A549 (cell line): ENCODE data around the gene SYCE3. TPM values are rescaled to one million over a fixed set of nuclear protein-coding genes. Genes with fewer than 3 reads are reported as not detected.
A peak's percentile ranks its signal among the peaks of the same experiment; 100 is the strongest.

Source experiments
- ATAC-seq, 2 experiments: fragments of 200-7000 bp in 1 of 2; fragments of >200 bp in 1 of 2; cut with Nextera tagmentation in 1 of 2; cut with Tn5 transposase in 1 of 2; 3 replicates each; pipeline versions ENCODE4 v1.8.0 to v1.9.1; 2018 to 2020; ENCODE audit warnings: mild to moderate bottlenecking in 1 of 2, moderate library complexity in 1 of 2
- CTCF ChIA-PET: fragments of 300-600 bp; sonication (Branson Sonifier 250); formaldehyde crosslinking; extraction: SDS; loops from one replicate; lab custom pipeline; 2021; ENCODE audit warnings: antibody characterized with exemption, inconsistent platforms; lab: Yijun Ruan, JAX
- POLR2A ChIA-PET: fragments of 350-600 bp; formaldehyde crosslinking; extraction: SDS; loops from one replicate; lab custom pipeline; 2021; ENCODE audit warnings: antibody characterized with exemption, inconsistent platforms; lab: Yijun Ruan, JAX
- DNase-seq, 2 experiments: peaks; one replicate each; pipeline versions ENCODE4 v3.0.0 to v3.0.0-alpha.2; 2011 to 2016; ENCODE audit warnings: low read depth in 1 of 2, low spot score in 1 of 2
- FAIRE-seq: peaks from 2 replicates; lab custom pipeline; 2011; peaks lifted over from hg19 to GRCh38; lab: Jason Lieb, UNC
- H3K27ac ChIP-seq, 2 experiments: fragments of >200 bp; sonication (Bioruptor Twin); formaldehyde crosslinking; 3 replicates each; pipeline ENCODE4 v1.5.1; 2016 to 2017
- H3K4me1 ChIP-seq: fragments of >200 bp; sonication (Bioruptor Twin); formaldehyde crosslinking; 3 replicates; pipeline ENCODE4 v1.6.1; 2016
- H3K4me2 ChIP-seq: fragments of >200 bp; sonication (Bioruptor Twin); formaldehyde crosslinking; 3 replicates; pipeline ENCODE4 v1.6.1; 2016
- H3K4me3 ChIP-seq: fragments of >200 bp; sonication (Bioruptor Twin); formaldehyde crosslinking; 3 replicates; pipeline ENCODE4 v1.5.1; 2016
- H3K9me3 ChIP-seq: fragments of >200 bp; sonication (Bioruptor Twin); formaldehyde crosslinking; 3 replicates; pipeline ENCODE4 v1.6.1; 2016
- BHLHE40 ChIP-seq: IDR thresholded peaks from 2 replicates; pipeline ENCODE4 v1.6.1; 2012; ENCODE audit warnings: low read depth, low read length, inconsistent platforms
- CBX8 ChIP-seq: fragments of 200-600 bp; sonication (generic); IDR thresholded peaks from 2 replicates; pipeline ENCODE4 v1.6.1; 2016
- CEBPB ChIP-seq, 2 experiments: fragments of >200 bp in 1 of 2; sonication (Bioruptor Twin) in 1 of 2; formaldehyde crosslinking in 1 of 2; IDR thresholded peaks; 2 replicates each; pipeline ENCODE4 v1.6.1; 2012 to 2016
- EHMT2 ChIP-seq: fragments of 200-600 bp; sonication (generic); IDR thresholded peaks from 2 replicates; pipeline ENCODE4 v1.6.1; 2016; ENCODE audit warnings: antibody characterized with exemption, low read depth, mild to moderate bottlenecking, moderate library complexity
- FOSB ChIP-seq: fragments of 250-450 bp; sonication (Bioruptor Pico); IDR thresholded peaks from 2 replicates; pipeline ENCODE4 v1.5.0; 2020; ENCODE audit warnings: mild to moderate bottlenecking, moderate library complexity
- HEYL ChIP-seq: fragments of 250-450 bp; sonication (Bioruptor Pico); IDR thresholded peaks from 2 replicates; pipeline ENCODE4 v1.8.0; 2021; ENCODE audit warnings: mild to moderate bottlenecking, moderate library complexity
- HOXA7 ChIP-seq: fragments of 250-450 bp; sonication (Bioruptor Pico); IDR thresholded peaks from 2 replicates; pipeline ENCODE4 v1.5.0; 2020; ENCODE audit warnings: mild to moderate bottlenecking, moderate library complexity
- HOXB13 ChIP-seq: fragments of 250-450 bp; sonication (Bioruptor Pico); IDR thresholded peaks from 2 replicates; pipeline ENCODE4 v1.5.0; 2020; ENCODE audit warnings: low read depth, mild to moderate bottlenecking, moderate library complexity
- MAFK ChIP-seq: fragments of 450-650 bp; IDR thresholded peaks from 2 replicates; pipeline ENCODE4 v1.6.1; 2014; ENCODE audit not compliant: partially characterized antibody
- MAZ ChIP-seq: fragments of 150-350 bp; IDR thresholded peaks from 2 replicates; pipeline ENCODE4 v1.6.1; 2014; ENCODE audit warnings: antibody characterized with exemption, low read depth, low read length, borderline replicate concordance
- MYC ChIP-seq: IDR thresholded peaks from 2 replicates; pipeline ENCODE4 v1.6.1; 2012; ENCODE audit warnings: mild to moderate bottlenecking, inconsistent platforms, low read length, improper control_type of control experiment, borderline replicate concordance
- NFE2L2 ChIP-seq: fragments of 150-350 bp; conservative IDR thresholded peaks from 2 replicates; pipeline ENCODE4 v1.6.1; 2014; ENCODE audit warnings: low read length
- NPAS2 ChIP-seq: fragments of 250-450 bp; sonication (Bioruptor Pico); IDR thresholded peaks from 2 replicates; pipeline ENCODE4 v1.8.0; 2022; ENCODE audit warnings: mild to moderate bottlenecking, moderate library complexity, borderline replicate concordance
- NR3C1 ChIP-seq: fragments of >200 bp; sonication (Bioruptor Twin); formaldehyde crosslinking; IDR thresholded peaks from 3 replicates; pipeline ENCODE4 v1.6.1; 2017
- POLR2A ChIP-seq: IDR thresholded peaks from 2 replicates; pipeline ENCODE4 v1.6.1; 2012; ENCODE audit warnings: mild to moderate bottlenecking, low read length
- POLR2AphosphoS2 ChIP-seq: conservative IDR thresholded peaks from 2 replicates; pipeline ENCODE4 v1.6.1; 2012; ENCODE audit warnings: low read length, improper control_type of control experiment, inconsistent platforms
- RCOR1 ChIP-seq: fragments of 150-350 bp; IDR thresholded peaks from 2 replicates; pipeline ENCODE4 v1.6.1; 2014; ENCODE audit warnings: antibody characterized with exemption, low read length, low read depth
- RFX5 ChIP-seq: fragments of 450-650 bp; IDR thresholded peaks from 2 replicates; pipeline ENCODE4 v1.7.1; 2014; ENCODE audit warnings: antibody characterized with exemption, mild to moderate bottlenecking, moderate library complexity
- ZC3H11A ChIP-seq: fragments of 450-650 bp; IDR thresholded peaks from 2 replicates; pipeline ENCODE4 v1.6.1; 2014; ENCODE audit warnings: antibody characterized with exemption, mild to moderate bottlenecking
- ZNF302 ChIP-seq: fragments of 250-450 bp; sonication (Bioruptor Pico); IDR thresholded peaks from 2 replicates; pipeline ENCODE4 v1.9.0; 2021; ENCODE audit warnings: inconsistent platforms, mild to moderate bottlenecking, moderate library complexity
- ZSCAN20 ChIP-seq: fragments of 250-450 bp; sonication (Bioruptor Pico); IDR thresholded peaks from 2 replicates; pipeline ENCODE4 v1.8.0; 2022; ENCODE audit warnings: mild to moderate bottlenecking, moderate library complexity
- WGBS: methylation state at CpG from one replicate; pipeline ENCODE4 v1.1.6; 2017; ENCODE audit errors: missing lambda C conversion rate; 5-methylcytosine and 5-hydroxymethylcytosine counted together
- polyA plus RNA-seq, 4 experiments: library from polyadenylated mRNA; depleted of rRNA in 3 of 4; stranded (reverse); fragments of >200 nt; fragmentation: RNase III in 1 of 4; extraction: RNeasy Plus Mini Kit Qiagen cat#74134 plus additional on column Dnase treatment in 1 of 4; gene quantifications; 2 replicates in 3 of 4; 3 replicates in 1 of 4; pipeline ENCODE4 v1.2.3, GENCODE V29; 2011 to 2017
- TF ChIP-seq, protein P1 (sequence below): IDR thresholded peaks from 2 replicates; pipeline ENCODE4 v1.6.1; 2012
- TF ChIP-seq, protein P2 (sequence below): fragments of 150-350 bp; IDR thresholded peaks from 2 replicates; pipeline ENCODE4 v1.6.1; 2014; ENCODE audit warnings: low read depth, mild to moderate bottlenecking, low read length
- TF ChIP-seq, protein P3 (sequence below): fragments of >200 bp; sonication (Bioruptor Twin); formaldehyde crosslinking; IDR thresholded peaks from 3 replicates; pipeline ENCODE4 v1.5.1; 2016

SYCE3 gene
- polyA plus RNA-seq, 2 of the 4 experiments (the other 2 are of a cell fraction): 0.45 to 0.59 TPM

DNA sequence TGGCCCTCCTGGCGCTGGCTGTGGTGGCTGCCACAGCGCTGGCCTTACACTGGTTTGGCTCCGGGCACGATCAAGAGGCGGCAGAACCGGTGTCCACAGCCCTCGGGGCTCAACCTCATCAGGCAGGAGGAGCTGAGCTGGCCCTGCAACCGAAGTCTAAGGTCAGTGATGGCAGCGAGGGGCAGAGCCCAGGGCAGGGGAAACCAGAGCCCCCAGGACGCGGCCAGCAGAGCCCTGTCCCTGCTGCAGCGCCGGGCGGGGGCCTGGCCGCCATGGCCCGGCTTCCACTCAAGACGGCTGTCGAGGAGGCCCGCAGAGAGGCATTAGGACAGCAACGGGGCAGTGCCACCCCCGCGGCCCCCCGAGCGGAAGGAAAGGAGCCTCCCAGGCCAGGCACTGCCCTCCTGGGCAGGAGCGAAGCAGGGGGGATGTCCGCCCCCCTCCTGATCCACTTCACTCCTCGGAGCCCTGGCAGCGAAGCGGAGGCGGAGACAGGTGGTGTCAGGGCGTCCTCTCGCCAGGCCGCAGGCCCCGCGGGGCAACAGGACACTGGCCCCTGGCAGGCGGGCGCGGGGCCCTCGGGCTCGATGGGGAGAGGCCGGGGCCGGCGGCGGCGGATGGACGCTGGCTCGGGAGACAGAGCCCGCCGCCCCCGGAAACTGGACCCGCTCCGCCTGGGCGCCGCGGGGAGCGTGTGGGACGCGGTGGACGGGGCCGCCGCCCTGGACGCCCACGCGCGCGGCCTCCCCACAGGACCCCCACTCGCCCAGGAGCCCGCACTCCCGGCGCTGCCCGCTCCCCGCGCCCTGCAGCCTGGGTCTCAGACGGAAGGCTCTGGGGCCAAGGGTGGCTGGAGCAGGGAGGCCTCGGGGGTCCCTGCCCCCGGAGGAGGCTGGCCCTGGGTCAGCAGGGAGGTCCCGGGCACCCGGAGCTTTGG is 16.1 kb downstream of the SYCE3 start:
- CTCF ChIA-PET: interaction anchor here (0.8 to 4.5 kb wide), 7 partner anchors 10 to 75 kb away, joined by 3 to 25 read pairs (median 5); partner anchors contain the start of gene SYCE3
- POLR2A ChIA-PET: interaction anchor here (0.9 to 1.3 kb wide), 3 partner anchors 16 to 39 kb away, joined by 3 read pairs; partner anchors contain the start of genes LMF2, NCAPH2 and SYCE3
- H3K4me1 ChIP-seq: peaks cover 35% of the 10 kb centered on the region
- no peak for TF ChIP-seq MYC
- TF ChIP-seq HOXB13 (CRISPR knock-in tag): no peak
- no peak for TF ChIP-seq ZSCAN20 (CRISPR knock-in tag)
- TF ChIP-seq, protein P1, sequence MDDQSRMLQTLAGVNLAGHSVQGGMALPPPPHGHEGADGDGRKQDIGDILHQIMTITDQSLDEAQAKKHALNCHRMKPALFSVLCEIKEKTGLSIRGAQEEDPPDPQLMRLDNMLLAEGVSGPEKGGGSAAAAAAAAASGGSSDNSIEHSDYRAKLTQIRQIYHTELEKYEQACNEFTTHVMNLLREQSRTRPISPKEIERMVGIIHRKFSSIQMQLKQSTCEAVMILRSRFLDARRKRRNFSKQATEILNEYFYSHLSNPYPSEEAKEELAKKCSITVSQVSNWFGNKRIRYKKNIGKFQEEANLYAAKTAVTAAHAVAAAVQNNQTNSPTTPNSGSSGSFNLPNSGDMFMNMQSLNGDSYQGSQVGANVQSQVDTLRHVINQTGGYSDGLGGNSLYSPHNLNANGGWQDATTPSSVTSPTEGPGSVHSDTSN: no peak
- TF ChIP-seq, all 56 proteins: peak for 0
- Histone ChIP-seq H3K4me2 (0 out of 3 replicates have a peak overlapping the region, but pooled peaks have one; percentile 68), H3K27ac (peak overlapping the region; percentile 82 to 84; a peak in 5 of 6 replicates), H3K4me3 (no peak overlapping the region), H3K9me3 (no peaks in the 10 kb centered on the region)
- no peak for DNase-seq
- FAIRE-seq: no peak
- no peak for ATAC-seq
- 91% methylated on average over 11 of the region's 78 CpGs for WGBS

DNA sequence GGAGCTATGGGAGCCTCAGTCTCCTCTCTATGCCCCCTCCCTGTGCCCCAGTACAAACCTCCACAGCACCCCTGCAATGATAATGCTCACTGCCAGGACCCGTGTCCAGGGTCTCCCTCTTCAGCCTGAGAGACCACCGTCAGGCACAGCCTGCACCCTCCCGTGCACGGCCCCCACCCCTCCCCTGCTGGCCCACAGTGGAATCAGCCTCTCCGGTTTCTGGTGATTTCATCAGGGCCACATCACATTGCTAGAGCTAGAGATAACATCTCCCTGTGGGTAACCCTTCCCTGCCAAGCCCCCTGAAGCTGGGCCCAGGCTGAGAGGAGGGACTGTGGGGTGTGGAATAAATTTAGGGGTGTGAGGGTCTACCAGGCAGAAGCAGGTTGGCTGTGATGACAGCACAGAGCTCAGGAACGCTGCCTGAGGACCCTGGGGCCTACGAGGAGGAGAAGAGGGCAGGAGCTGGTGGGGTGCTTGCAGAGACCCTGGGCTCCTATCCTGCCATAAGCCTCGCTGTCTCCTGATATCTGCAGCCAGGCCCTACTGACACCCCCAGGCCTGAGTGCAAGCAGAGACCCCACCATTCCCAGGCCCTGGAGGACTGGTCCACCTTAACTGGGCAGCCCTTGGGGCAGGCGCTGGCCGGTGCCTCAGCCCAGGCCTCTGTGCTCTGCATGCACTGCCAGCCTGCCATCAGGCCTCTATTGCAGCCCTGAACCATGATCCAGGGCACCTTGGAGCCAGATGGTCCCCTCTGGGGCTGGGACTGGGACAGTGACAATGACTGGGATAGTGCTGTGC is 17.0 kb downstream of the SYCE3 start, which contains the start of gene KLHDC7B:
Gene KLHDC7B, plus strand, starts transcription at position 378 of the 804 bp plus-strand sequence. Its CDS starts 345 bp downstream, at position 723.
- 96% methylated on average over 2 of the region's 10 CpGs for WGBS
- TF ChIP-seq, protein P2, sequence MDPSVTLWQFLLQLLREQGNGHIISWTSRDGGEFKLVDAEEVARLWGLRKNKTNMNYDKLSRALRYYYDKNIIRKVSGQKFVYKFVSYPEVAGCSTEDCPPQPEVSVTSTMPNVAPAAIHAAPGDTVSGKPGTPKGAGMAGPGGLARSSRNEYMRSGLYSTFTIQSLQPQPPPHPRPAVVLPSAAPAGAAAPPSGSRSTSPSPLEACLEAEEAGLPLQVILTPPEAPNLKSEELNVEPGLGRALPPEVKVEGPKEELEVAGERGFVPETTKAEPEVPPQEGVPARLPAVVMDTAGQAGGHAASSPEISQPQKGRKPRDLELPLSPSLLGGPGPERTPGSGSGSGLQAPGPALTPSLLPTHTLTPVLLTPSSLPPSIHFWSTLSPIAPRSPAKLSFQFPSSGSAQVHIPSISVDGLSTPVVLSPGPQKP: no peak
- no peak for TF ChIP-seq RCOR1
- TF ChIP-seq MYC: no peak
- TF ChIP-seq, protein P1: no peak
- no peak for TF ChIP-seq BHLHE40
- TF ChIP-seq NPAS2 (CRISPR knock-in tag): no peak
- TF ChIP-seq HOXB13 (CRISPR knock-in tag): no peak
- no peak for TF ChIP-seq POLR2A
- no peak for TF ChIP-seq MAZ
- TF ChIP-seq HEYL (CRISPR knock-in tag): no peak
- no peak for TF ChIP-seq CEBPB (IDR thresholded peaks at IDR 0.05)
- FAIRE-seq: no peak
- peak; percentile 42 to 60; a peak in 5 of 6 replicates for ATAC-seq
- H3K27ac ChIP-seq: peak within 1 kb of the TSS; percentile 82 to 84
- no peaks in the 10 kb centered on the region for H3K9me3 ChIP-seq
- no peak for DNase-seq
- POLR2A ChIA-PET: interaction anchor here (0.9 to 1.4 kb wide), 4 partner anchors 14 to 38 kb away, joined by 3 to 4 read pairs (median 3); partner anchors contain the start of genes LMF2, NCAPH2 and SYCE3
- H3K4me3 ChIP-seq: no peak within 1 kb of the TSS
- H3K4me2 ChIP-seq: peak within 1 kb of the TSS; percentile 68; the same call in 2 of the 3 replicates
- peaks cover 43% of the 10 kb centered on the region for H3K4me1 ChIP-seq
- CTCF ChIA-PET: interaction anchor here (0.6 to 4.5 kb wide), 9 partner anchors 10 to 75 kb away, joined by 3 to 25 read pairs (median 5); partner anchors contain the start of genes SCO2 and SYCE3

DNA sequence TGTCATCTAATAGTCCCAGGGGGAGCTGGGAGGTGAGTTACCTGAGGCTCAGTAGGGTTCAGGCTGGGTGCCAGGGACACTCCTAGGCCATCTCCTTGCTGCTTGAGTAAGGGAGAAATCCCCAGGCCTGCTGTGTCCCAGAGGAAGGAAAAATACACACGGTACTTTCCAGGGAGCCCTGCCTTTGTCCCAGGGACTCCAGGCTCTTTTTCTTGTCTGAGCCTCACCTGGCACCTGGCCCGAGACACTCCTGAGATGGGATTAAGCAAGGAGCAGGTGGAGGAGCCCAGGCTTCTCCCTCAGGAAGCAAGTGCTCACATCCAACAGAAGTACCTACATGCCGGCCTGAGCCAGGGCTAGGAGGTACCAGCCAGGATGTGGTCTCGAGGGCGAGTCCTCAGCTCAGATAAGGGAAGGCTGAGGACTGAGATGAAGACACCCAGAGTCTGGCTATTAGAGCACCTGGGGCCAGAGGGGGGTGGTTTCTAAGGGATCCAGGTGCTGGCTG is 17.9 kb downstream of the SYCE3 start:
- ChIA-PET POLR2A (interaction anchor here (1.3 to 1.4 kb wide), 2 partner anchors 13 to 18 kb away, joined by 3 to 4 read pairs; partner anchors contain the start of gene SYCE3), CTCF (interaction anchor here (0.9 to 4.5 kb wide), 10 partner anchors 11 to 76 kb away, joined by 3 to 25 read pairs (median 5); partner anchors contain the start of genes SCO2 and SYCE3)
- WGBS: 71% methylated on average over 4 of the region's 5 CpGs
- H3K4me1 ChIP-seq: peaks cover 53% of the 10 kb centered on the region
- H3K4me2 ChIP-seq: peak overlapping the region; percentile 68
- H3K9me3 ChIP-seq: no peaks in the 10 kb centered on the region
- FAIRE-seq (no peak), DNase-seq (no peak), ATAC-seq (peak; percentile 14 to 51; a peak in 4 of 6 replicates)
- peak overlapping the region; percentile 82 to 84 for H3K27ac ChIP-seq
- no peak overlapping the region for H3K4me3 ChIP-seq
- TF ChIP-seq RFX5 (no peak), ZC3H11A (no peak), MAFK (no peak), MAZ (no peak), ZNF302 (no peak), CBX8 (no peak), NFE2L2 (no peak), NR3C1 (no peak), EHMT2 (no peak), HOXA7 (CRISPR knock-in tag) (no peak), FOSB (CRISPR knock-in tag) (no peak), POLR2AphosphoS2 (no peak), RCOR1 (no peak)
- TF ChIP-seq, protein P3, sequence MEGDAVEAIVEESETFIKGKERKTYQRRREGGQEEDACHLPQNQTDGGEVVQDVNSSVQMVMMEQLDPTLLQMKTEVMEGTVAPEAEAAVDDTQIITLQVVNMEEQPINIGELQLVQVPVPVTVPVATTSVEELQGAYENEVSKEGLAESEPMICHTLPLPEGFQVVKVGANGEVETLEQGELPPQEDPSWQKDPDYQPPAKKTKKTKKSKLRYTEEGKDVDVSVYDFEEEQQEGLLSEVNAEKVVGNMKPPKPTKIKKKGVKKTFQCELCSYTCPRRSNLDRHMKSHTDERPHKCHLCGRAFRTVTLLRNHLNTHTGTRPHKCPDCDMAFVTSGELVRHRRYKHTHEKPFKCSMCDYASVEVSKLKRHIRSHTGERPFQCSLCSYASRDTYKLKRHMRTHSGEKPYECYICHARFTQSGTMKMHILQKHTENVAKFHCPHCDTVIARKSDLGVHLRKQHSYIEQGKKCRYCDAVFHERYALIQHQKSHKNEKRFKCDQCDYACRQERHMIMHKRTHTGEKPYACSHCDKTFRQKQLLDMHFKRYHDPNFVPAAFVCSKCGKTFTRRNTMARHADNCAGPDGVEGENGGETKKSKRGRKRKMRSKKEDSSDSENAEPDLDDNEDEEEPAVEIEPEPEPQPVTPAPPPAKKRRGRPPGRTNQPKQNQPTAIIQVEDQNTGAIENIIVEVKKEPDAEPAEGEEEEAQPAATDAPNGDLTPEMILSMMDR: no peak
